Gastrocnemius medialis (tissue), 4 donors: Measurements from ENCODE around the gene CCDC68.

Source experiments
- POLR2A ChIP-seq, 2 donors: fragments of 450-650 bp; IDR thresholded peaks; one replicate each; pipeline ENCODE4 v1.6.1; 2017; ENCODE audit warnings: antibody characterized with exemption in 2 of 2, mild to moderate bottlenecking in 2 of 2, moderate library complexity in 2 of 2
- TF ChIP-seq, protein P1 (sequence below), 5 experiments: fragments of 450-650 bp in 3 of 5; fragments of 200-600 bp in 2 of 5; sonication (generic) in 2 of 5; IDR thresholded peaks in 4 of 5; conservative IDR thresholded peaks in 1 of 5; 1 replicate in 4 of 5; 2 replicates in 1 of 5; pipeline ENCODE4 v1.5.1; 2016 to 2019; ENCODE audit warnings: antibody characterized with exemption in 5 of 5, mild to moderate bottlenecking in 3 of 5, moderate library complexity in 3 of 5

DNA sequence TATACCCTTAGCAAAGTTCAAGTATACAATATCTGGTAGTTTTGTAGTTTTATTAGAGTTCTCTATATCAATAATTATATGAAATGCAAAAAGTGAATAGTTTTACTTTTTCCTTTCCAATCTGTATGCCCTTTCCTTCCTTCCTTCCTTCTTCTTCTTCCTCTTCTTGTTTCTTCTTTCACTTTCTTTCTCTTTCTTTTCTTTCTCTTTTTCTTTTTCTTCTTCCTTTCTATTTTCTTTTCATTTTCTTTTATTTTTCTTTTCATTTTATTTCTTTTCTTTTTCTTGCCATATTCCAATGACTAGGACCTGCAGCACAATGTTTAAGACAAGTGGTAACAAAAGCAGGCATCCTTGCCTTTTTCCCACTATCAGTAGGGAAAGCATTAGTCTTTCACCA lies 59.8 kb downstream of the CCDC68 start:
- TF ChIP-seq, protein P1, sequence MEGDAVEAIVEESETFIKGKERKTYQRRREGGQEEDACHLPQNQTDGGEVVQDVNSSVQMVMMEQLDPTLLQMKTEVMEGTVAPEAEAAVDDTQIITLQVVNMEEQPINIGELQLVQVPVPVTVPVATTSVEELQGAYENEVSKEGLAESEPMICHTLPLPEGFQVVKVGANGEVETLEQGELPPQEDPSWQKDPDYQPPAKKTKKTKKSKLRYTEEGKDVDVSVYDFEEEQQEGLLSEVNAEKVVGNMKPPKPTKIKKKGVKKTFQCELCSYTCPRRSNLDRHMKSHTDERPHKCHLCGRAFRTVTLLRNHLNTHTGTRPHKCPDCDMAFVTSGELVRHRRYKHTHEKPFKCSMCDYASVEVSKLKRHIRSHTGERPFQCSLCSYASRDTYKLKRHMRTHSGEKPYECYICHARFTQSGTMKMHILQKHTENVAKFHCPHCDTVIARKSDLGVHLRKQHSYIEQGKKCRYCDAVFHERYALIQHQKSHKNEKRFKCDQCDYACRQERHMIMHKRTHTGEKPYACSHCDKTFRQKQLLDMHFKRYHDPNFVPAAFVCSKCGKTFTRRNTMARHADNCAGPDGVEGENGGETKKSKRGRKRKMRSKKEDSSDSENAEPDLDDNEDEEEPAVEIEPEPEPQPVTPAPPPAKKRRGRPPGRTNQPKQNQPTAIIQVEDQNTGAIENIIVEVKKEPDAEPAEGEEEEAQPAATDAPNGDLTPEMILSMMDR (IDR thresholded peaks at IDR 0.05 in 4 of 5, conservative IDR thresholded peaks at IDR 0.05 in 1 of 5): no peak
- no peak for TF ChIP-seq POLR2A (IDR thresholded peaks at IDR 0.05)
